Right lobe of liver (tissue), 4 donors: ENCODE results near the gene SLC24A3.

Source experiments
- CTCF ChIP-seq, 4 donors: fragments of 200-600 bp in 3 of 4; fragments of 450-650 bp in 1 of 4; IDR thresholded peaks; one replicate each; pipeline versions ENCODE4 v1.5.1 to v1.8.0; 2016 to 2022; ENCODE audit warnings: antibody characterized with exemption in 4 of 4, mild to moderate bottlenecking in 2 of 4
- POLR2A ChIP-seq: fragments of 450-650 bp; IDR thresholded peaks from one replicate; pipeline ENCODE4 v1.6.1; 2017; ENCODE audit warnings: antibody characterized with exemption, mild to moderate bottlenecking
- donor health status: DM: no; HTN: no; CAD: no.
- donor health status: DM: no; HTN: no; CAD: no.
- donor health status: DM: no; HTN: yes; CAD: no.

- TF ChIP-seq CTCF (IDR thresholded peaks at IDR 0.05) = no peak
- TF ChIP-seq POLR2A = no peak
Observed at GRCh38 chr20:19652591-19653026, 440.2 kb downstream of the SLC24A3 start.
